Left renal cortex interstitium (tissue), 4 donors: ENCODE measurements around the gene PPL. TPM values are rescaled to one million over a fixed set of nuclear protein-coding genes. Genes with fewer than 3 reads are reported as not detected.

Source experiments
- DNase-seq, 4 donors: peaks; one replicate each; pipeline ENCODE4 v3.0.0-alpha.2; 2013; ENCODE audit warnings: low read depth in 4 of 4, low spot score in 2 of 4, missing footprints in 1 of 4
- polyA plus RNA-seq, 4 donors: library from polyadenylated mRNA; unstranded; fragments of 120-200 nt; gene quantifications; one replicate each; pipeline ENCODE4 v1.2.1, GENCODE V29; 2013; ENCODE audit not compliant: insufficient read length in 4 of 4

The PPL gene
- polyA plus RNA-seq, 4 donors: 26.5 to 39.9 (median 31.2) TPM

- no peak for DNase-seq
These were observed 45.7 kb downstream of the PPL start for GRCh38 chr16:4891097-4891885.

GRCh38 chr16:4890686-4891085 is 46.3 kb downstream of the PPL start:
- no peak for DNase-seq

- no peak for DNase-seq
These were observed 46.9 kb downstream of the PPL start for GRCh38 chr16:4890026-4890425.

DNA sequence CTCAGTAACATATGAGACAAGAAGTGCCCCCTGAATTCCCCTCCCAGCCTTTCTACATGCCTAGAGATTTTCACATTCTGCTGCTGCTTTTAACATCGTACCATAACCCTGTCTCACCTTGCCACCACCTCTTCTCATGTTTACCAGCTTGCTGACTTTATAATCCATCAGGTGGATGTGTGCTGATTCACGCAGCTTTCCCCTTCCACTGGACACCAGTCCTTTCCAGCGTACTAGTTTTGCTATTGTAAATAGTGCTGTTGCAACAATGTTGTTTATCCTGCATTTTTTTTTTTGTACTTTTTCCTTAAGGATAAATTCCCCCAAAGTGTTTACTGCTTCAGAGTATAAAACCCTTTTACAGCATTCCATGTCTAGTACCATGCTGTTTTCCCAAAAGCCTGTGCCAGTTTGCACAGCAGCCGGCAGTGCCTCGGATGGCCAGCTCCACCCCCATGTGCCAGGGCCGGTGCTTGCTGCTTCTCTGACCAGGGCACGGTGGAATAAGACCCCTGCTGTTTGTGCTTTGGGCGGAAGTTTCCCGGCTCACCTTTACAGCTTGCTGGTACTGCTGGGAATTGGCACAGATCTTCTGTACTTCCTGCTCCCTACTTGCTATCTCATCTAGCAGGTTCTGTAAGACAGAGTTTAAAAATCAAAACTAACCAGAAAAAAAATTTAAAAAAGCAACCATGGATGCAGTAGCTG is 48.4 kb downstream of the PPL start:
- DNase-seq: no peak

GRCh38 chr16:4886151-4886550 is 50.8 kb downstream of the PPL start:
- no peak for DNase-seq

DNA sequence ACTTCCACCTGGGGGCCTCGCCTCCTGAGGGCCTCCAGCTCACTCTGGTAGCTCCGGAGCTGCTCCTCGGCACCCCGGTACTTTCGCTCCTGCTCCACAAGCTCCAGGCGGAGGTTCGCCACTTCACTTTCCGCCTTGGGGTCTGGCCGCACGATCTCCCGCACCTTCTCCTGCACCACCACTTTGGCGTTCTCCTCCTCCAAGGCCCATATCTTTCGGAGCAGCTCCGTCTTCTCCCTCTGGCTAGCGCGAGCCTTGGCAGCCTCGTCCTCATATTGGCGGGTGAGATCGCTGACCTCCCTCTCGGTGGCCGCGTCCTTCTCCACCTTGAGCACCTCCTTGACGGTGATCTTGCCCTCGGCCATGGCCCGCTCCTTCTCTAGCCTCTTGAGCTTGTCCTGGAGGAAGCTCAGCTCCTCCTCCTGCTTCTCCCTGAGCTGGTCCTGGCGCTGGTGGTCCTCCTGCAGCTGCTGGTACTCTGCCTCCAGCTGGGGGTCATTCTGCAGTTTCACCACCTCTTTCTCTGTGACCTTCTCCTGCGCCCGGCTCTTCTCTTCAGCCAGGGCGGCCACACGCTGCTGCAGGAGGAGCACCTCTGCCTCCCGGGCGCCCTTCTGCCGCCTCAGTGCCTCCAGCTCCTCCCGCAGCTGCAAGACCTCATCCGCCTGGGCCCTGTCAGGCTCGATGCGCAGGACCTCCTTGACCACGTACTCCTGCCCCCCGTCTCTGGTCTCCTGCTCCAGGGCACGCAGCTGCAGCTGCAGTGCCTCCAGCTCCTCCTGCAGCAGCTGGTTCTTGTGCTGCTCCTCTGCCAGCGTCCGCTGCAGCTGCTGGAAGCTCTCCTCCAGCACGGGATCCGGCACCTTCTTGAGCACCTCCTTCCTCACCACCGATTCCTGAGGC is 51.7 kb downstream of the PPL start:
- DNase-seq: no peak

DNA sequence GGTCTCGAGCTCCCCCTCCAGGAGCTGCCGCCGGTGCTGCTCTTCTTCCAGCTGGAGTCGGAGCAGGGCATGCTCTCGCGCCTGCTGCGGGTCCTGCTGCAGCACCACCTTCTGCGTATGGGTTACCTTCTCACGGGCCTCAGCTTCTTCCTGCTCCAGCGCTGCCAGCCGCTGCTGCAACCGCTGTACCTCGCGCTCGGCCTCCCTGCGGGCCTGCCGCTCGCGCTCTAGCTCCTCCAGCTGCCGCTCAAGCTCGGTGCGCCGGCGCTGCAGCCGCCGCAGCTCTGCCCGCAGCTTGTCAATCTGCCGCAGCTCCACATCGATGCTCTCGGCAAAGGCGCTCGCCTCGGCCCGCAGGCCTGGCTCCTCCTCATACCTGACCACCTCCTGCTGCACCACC is 52.7 kb downstream of the PPL start:
- DNase-seq: no peak

DNA sequence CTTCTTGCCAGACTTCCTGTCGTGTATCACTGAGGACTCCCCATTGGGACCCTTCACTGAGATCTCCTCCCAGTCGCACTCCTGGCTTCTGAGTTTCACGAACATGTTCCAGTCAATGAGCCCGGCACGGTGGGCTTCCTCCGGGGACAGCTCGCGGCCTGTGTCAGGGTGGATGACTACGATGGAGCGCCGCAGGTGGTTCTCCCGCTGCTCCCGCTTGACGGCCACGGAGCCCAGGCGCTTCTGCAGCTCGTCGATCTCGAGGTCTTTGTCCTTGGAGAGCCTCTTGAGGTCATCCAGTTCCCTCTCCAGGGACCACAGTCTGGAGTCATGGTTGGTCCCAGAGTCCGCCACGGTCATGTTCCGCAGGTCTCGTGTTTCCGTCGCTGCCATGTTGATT is 53.4 kb downstream of the PPL start:
- DNase-seq: no peak

GRCh38 chr16:4882633-4883285 is 54.2 kb downstream of the PPL start:
- DNase-seq: no peak

- DNase-seq: no peak
These were observed 54.8 kb downstream of the PPL start for GRCh38 chr16:4882000-4882632.

- DNase-seq: no peak
These were observed 56.9 kb downstream of the PPL start for GRCh38 chr16:4880006-4880580.

GRCh38 chr16:4879049-4879448 is 57.9 kb downstream of the PPL start:
- DNase-seq: no peak

GRCh38 chr16:4877380-4877685 is 59.6 kb downstream of the PPL start:
- no peak for DNase-seq

GRCh38 chr16:4876646-4877379 is 60.1 kb downstream of the PPL start:
- no peak for DNase-seq

DNA sequence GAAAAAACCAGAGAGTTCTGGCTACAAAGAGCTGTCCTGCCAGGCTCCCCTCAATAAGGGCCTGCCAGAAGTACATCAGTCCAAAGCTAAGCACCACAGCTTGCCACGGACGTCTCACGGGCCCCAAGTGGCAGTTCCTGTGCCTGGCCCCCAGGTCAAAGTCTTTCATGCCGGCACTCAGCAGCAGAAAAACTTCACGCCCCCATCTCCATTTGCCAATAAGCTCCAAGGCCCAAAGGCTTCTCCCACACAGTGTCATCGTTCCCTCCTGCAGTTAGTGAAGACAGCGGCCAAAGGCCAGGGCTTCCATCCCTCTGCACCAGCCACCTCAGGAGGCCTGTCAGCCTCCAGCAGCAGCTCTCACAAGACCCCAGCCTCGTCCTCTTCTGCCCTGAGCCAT is 62.3 kb downstream of the PPL start:
- DNase-seq: no peak

DNA sequence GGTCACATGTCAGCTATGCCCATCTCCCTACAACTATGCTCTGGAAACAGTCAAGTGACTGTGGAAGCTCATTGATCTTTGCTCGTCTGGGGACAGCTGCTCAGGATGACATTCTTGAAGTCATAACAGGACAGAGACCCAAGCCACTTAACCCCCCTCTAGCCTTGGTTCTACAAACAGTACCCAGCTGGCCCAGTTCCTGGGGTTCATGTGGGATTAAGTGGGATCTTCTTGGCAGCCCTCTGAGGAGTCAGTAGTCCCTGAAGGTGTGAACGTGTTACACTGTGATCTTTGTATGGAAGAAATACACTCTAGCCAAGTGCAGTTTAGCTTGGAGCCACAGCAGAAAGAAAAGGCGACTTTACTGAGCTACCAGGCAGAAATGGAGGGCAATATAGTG is 63.9 kb downstream of the PPL start:
- no peak for DNase-seq

GRCh38 chr16:4871071-4871470 is 65.9 kb downstream of the PPL start:
- DNase-seq: no peak

- DNase-seq: no peak
These were observed 66.7 kb downstream of the PPL start for GRCh38 chr16:4870138-4870671.

DNA sequence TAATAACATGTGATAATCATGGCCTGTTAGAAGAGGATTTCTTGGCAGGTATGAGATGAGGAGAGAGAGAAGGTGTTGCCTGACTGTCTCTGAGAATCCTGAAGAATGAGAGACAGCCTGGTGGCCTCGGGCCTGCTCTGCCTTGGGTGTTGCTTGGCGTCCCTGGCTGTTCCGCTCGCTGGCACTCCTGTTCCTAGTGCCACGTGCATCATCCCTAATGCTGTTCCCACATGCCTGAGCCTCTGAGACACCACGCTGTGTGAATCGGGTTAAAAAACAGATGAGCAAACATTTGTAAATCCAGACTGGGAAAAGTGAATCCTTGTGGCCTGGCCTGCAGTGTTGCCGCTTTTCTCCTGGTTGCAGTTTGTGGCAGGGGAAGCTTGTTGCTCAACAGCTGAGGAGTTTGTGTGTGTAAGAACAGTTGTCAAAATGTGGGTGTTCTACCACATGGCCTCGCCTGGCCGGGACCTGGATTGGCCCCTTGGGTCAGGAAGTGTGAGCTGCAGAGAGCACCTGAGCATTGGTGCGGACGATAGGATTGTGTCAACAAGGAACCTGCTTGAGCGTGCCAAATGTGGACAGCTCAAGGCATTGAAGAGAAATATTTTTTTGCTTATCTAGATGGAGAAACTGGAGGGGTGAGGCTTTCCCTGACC is 67.7 kb downstream of the PPL start:
- DNase-seq: no peak
